OCI-LY1 (cell line): ENCODE results near the gene LAMC3.

Source experiments
- CTCF ChIP-seq: fragments of 200-600 bp; sonication (generic), shearing (Covaris generic); IDR thresholded peaks from 2 replicates; pipeline ENCODE4 v1.5.1; 2017; ENCODE audit warnings: mild to moderate bottlenecking, antibody characterized with exemption, low read length, moderate library complexity, mixed read lengths
- EZH2 ChIP-seq: fragments of 200-600 bp; sonication (generic), shearing (Covaris generic); IDR thresholded peaks from 2 replicates; pipeline ENCODE4 v1.8.0; 2017; ENCODE audit warnings: borderline replicate concordance, mixed run types, mild to moderate bottlenecking, antibody characterized with exemption, low read length, moderate library complexity, mixed read lengths

GRCh38 chr9:131129183-131129582, 120.2 kb downstream of the LAMC3 start:
- TF ChIP-seq CTCF (no peak), EZH2 (no peak)
